ENCODE measurements around the gene CHMP2A.

DNA sequence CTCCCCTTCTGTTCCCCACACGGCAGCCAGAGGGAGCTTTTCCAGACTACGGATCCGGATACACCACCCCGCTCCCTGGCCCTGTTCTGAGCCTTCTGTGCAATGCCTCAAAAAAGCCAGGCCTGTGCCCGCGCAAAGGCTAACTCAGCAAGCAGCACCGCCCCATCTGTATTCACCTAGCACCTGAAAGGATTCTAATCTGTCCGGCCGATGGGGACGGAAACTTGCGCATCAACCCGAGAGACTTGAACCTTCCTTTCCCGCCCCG is 35.9 kb downstream of the CHMP2A start:
- no peak for TF ChIP-seq POLR2AphosphoS5 (IDR thresholded peaks at IDR 0.05)
- TF ChIP-seq, protein P1, sequence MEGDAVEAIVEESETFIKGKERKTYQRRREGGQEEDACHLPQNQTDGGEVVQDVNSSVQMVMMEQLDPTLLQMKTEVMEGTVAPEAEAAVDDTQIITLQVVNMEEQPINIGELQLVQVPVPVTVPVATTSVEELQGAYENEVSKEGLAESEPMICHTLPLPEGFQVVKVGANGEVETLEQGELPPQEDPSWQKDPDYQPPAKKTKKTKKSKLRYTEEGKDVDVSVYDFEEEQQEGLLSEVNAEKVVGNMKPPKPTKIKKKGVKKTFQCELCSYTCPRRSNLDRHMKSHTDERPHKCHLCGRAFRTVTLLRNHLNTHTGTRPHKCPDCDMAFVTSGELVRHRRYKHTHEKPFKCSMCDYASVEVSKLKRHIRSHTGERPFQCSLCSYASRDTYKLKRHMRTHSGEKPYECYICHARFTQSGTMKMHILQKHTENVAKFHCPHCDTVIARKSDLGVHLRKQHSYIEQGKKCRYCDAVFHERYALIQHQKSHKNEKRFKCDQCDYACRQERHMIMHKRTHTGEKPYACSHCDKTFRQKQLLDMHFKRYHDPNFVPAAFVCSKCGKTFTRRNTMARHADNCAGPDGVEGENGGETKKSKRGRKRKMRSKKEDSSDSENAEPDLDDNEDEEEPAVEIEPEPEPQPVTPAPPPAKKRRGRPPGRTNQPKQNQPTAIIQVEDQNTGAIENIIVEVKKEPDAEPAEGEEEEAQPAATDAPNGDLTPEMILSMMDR (IDR thresholded peaks at IDR 0.05): peak in 1 of 3 donors; percentile 39

All from breast epithelium (tissue), 3 donors.